Omental fat pad (tissue), 4 donors: ENCODE data around the gene PRRT2. TPM values are rescaled to one million over a fixed set of nuclear protein-coding genes. Genes with fewer than 3 reads are reported as not detected.
A peak's percentile ranks its signal among the peaks of the same experiment; 100 is the strongest.

Experiments used
- ATAC-seq: fragments of 150-250 bp; one replicate; pipeline ENCODE4 v1.9.1; 2016; ENCODE audit warnings: mild to moderate bottlenecking, moderate library complexity; ENCODE audit not compliant: low FRiP score
- DNase-seq: peaks from one replicate; pipeline ENCODE4 v3.0.0-alpha.2; 2019; ENCODE audit warnings: low spot score
- CTCF ChIP-seq, 3 donors: fragments of 450-650 bp; IDR thresholded peaks; one replicate each; pipeline ENCODE4 v1.5.1; 2016 to 2017; ENCODE audit warnings: antibody characterized with exemption in 3 of 3, mild to moderate bottlenecking in 3 of 3, moderate library complexity in 2 of 3
- total RNA-seq, 4 donors: library from RNA; depleted of rRNA; stranded (reverse); fragments of >200 nt; gene quantifications; one replicate each; pipeline ENCODE4 v1.1.0, GENCODE V29; 2016

Gene PRRT2
- total RNA-seq, 4 donors from 2014 or later = 0.28 to 9.8 (median 1.0) TPM

GRCh38 chr16:29805232-29806098 is 6.5 kb upstream of the PRRT2 start:
- DNase-seq (peak; percentile 91), ATAC-seq (peak; percentile 85)
- no peak for TF ChIP-seq CTCF (IDR thresholded peaks at IDR 0.05)

DNA sequence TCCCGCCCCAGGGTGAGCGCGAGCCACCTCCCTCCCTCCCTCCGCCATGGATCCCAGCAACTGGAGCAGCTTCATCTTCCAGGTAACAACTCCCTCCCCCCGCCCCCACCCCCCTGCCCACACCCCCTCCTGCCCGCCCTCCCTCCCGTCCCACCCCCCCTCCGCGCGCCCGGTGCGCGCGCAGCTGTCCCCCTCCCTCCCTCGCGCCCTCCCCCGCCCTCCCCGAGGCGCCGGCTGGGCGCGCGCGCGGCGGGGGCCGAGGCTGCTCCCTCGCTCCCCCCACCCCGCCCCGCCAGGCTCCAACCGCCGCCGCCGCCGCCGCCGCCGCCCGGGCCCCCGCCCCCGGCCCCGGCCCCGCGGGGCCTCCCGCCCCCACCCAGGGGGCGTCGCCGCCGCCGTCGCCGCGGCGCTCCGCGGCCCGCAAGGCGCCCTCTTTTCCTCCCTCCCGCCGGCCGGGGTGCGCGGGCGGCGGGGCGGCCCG is 5.9 kb upstream of the PRRT2 start, which contains the start of gene MAZ:
MAZ (plus strand) TSS at position 431 of the 481 bp plus-strand sequence. CDS start 173 bp downstream, outside the sequence.
- DNase-seq (no peak), ATAC-seq (peak; percentile 2)
- no peak for TF ChIP-seq CTCF (IDR thresholded peaks at IDR 0.05)

- TF ChIP-seq CTCF (IDR thresholded peaks at IDR 0.05) = no peak
Observed at GRCh38 chr16:29806641-29807425, 5.2 kb upstream of the PRRT2 start.

GRCh38 chr16:29807426-29808218 is 4.4 kb upstream of the PRRT2 start:
- DNase-seq (no peak), ATAC-seq (peak; percentile 5)
- TF ChIP-seq CTCF (IDR thresholded peaks at IDR 0.05) = no peak

More at GRCh38 chr16:29806641-29807425, 5.2 kb upstream of the PRRT2 start:
- DNase-seq = no peak
- ATAC-seq = no peak

DNA sequence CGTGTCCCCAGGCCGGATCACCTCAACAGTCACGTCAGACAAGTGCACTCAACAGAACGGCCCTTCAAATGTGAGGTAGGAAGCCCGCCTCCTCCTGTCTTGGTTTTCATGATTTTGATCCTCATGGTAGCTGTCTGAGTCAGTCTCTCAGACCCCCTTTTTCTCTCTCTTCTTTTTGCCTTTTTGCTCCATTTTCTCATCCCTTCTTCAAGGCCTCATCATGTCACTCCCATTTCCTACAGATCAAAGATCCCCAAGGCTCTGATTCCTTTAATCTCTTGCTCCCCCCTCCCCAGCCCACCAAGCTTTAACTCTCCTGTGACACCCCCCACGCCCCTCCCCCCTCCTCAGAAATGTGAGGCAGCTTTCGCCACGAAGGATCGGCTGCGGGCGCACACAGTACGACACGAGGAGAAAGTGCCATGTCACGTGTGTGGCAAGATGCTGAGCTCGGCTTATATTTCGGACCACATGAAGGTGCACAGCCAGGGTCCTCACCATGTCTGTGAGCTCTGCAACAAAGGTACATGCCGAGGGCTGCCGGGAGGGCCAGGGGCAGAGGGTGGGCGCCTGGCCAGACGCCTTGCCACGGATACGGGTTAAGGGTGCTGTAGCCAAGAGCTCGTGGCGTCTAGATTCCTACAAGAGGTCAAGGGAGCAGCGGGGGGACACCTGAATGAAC is 3.6 kb upstream of the PRRT2 start:
- no peak for DNase-seq
- ATAC-seq = no peak
- no peak for TF ChIP-seq CTCF (IDR thresholded peaks at IDR 0.05)
